GM12874 (cell line): ENCODE measurements around the gene PRIM2.

Source experiments
- TF ChIP-seq, protein P1 (sequence below): IDR thresholded peaks from 2 replicates; pipeline ENCODE4 v1.5.1; 2011; ENCODE audit warnings: low read depth, mild to moderate bottlenecking, control low read depth, low read length, moderate library complexity; ENCODE audit not compliant: insufficient read depth

Gene PRIM2

DNA sequence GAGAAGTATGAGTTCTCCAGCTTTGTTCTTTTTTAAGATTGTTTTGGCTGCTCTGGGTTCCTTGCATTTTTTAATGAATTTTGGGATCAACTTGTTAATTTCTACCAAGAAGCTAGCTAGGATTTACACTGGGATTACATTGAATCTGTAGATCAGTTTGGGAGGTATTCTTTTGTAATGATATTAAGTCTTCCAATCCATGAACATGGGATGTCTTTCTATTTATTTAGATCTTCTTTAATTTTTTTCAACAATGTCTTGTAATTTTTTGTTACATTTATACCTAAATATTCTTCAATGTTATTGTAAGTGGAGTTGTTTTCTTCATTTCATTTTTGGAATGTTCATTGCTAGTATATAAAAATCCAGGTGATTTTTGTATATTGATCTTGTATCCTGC lies 12.5 kb downstream of the PRIM2 start:
- TF ChIP-seq, protein P1, sequence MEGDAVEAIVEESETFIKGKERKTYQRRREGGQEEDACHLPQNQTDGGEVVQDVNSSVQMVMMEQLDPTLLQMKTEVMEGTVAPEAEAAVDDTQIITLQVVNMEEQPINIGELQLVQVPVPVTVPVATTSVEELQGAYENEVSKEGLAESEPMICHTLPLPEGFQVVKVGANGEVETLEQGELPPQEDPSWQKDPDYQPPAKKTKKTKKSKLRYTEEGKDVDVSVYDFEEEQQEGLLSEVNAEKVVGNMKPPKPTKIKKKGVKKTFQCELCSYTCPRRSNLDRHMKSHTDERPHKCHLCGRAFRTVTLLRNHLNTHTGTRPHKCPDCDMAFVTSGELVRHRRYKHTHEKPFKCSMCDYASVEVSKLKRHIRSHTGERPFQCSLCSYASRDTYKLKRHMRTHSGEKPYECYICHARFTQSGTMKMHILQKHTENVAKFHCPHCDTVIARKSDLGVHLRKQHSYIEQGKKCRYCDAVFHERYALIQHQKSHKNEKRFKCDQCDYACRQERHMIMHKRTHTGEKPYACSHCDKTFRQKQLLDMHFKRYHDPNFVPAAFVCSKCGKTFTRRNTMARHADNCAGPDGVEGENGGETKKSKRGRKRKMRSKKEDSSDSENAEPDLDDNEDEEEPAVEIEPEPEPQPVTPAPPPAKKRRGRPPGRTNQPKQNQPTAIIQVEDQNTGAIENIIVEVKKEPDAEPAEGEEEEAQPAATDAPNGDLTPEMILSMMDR = no peak

DNA sequence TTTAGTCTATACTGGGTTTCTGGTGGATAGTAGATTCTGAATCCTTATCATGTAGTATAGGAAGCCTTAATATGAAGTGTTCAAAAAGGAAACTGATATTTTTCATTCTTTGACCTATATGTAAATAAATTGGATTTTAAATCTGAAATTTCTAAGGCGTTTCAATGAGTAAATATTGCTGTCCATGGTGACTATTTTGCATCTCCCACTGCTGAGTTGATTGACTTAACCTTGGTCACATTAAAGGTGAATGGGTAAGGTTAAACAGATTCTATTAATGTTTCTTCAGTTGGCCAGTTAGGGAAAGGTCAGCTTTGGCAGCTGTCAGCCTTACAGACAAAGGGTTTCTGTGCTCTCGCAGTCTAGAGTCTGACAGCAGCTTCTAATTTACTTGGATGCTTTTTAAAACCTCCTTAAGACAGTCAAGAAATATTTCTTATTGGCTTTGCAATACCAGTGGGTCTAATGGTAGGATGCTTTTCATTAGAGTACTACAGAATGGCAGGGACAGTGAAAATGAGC lies 24.8 kb downstream of the PRIM2 start:
- TF ChIP-seq, protein P1 = no peak

DNA sequence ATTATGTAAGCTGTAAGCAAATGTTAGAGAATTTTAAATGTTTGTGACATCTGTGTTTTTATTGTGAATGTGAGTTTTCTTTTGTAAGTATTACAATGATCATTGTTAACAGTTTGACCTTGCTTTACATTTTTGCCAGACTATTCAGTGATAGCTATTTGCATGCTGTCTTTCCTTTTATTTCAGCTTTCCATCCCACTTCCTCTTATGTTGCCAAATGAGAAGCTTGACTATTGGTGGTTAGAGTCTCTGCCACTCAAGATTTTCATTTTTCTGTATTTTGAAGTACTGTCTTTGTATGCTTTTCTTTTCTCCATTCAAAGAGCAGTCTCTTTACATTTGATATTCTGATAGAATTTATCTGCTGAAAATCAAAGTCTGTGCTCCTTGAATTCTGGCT lies 104.1 kb downstream of the PRIM2 start:
- TF ChIP-seq, protein P1 = no peak

DNA sequence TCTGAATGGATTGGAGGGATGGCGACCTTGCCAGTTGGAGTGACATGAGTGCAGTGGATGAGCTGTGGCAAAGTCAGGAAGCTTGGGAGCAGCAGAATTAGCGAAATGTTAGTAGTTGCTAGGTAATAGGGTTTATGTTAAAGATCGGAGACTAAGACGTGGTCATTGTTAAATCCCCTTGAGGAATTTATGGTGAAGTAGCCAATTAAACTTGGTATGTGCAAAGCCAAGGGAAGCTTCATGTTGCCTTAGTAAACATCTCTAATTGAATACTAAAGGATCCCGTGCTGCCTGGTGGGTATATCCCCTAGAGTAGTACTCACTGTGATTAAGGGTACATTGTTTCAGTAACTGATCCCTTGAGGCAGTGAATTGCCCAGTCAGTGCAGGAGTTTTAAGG lies 106.0 kb downstream of the PRIM2 start:
- TF ChIP-seq, protein P1 = no peak

DNA sequence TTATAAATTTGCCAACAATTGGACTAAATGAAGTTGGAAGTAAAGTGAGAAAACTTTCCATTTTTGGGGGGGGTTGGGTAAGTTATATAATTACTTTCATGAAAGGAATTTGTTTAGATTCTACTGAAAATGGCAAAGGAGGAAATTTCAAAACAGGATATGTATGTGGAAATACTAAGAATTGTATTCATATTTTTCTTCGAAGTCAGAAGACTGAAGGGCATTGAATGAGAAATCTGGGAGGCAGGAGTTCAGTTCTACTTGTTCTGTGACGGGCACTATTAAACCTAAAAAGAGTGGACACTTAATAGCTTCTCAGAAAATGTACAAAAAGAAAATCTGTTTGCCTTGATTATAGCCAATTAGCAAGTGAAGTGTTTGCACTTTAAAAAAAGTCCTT lies 114.7 kb downstream of the PRIM2 start:
- TF ChIP-seq, protein P1 = no peak

DNA sequence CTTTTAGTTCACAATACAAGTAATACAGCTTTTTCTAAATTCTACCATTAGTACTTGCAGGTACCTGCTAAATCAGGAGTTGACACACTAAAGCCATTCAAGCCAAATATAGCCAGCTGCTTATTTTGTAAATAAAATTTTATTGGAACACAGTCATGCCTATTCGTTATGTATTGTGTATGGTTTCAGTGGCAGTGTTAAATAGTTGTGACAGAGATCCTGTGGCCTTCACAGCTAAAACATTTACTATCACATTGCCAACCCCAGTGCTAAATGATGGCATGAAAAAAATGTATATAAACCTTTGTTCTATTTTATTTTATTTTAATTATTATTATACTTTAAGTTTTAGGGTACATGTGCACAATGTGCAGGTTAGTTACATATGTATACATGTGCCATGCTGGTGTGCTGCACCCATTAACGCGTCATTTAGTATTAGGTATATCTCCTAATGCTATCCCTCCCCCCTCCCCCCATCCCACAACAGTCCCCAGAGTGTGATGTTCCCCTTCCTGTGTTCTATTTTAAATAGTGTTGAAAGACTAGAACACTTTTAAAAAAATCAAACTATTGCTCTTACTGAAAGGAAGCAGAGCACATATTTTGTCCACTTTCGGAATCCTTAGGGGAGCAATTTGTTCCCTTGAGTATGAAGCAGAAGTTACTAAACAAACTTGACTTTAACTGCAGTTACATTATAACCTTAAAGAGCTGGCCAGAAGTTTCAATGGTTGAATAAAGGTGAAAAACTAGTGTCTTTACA lies 115.7 kb downstream of the PRIM2 start:
- TF ChIP-seq, protein P1 = no peak

DNA sequence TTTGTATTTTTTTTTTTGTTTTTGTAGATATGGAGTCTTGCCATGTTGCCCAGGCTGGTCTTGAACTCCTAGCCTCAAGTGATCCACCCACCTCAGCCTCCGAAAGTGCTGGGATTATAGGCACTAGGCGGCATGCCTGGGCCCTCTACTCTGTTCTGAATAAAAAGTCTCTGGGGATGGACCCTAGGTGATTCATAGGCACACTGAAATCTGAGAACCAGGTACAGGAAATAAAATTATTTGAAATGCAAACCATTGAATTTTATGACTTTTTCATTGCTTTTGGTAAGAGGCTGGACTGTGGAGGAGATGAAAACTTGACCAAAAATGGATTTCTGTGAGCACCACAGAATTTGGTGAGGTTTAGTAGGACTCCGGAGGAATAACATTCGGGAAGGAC lies 117.5 kb downstream of the PRIM2 start:
- TF ChIP-seq, protein P1 = no peak
